Hematopoietic multipotent progenitor cell treated with erythropoietin and hydrocortisone succinate and interleukin-3 and kit ligand, for 4 days (in vitro differentiated cells): Measurements from ENCODE around the gene DIS3L2.

Source experiments
- DNase-seq: peaks from one replicate; pipeline ENCODE4 v3.0.0-alpha.2; 2015

The DIS3L2 gene, protein sequence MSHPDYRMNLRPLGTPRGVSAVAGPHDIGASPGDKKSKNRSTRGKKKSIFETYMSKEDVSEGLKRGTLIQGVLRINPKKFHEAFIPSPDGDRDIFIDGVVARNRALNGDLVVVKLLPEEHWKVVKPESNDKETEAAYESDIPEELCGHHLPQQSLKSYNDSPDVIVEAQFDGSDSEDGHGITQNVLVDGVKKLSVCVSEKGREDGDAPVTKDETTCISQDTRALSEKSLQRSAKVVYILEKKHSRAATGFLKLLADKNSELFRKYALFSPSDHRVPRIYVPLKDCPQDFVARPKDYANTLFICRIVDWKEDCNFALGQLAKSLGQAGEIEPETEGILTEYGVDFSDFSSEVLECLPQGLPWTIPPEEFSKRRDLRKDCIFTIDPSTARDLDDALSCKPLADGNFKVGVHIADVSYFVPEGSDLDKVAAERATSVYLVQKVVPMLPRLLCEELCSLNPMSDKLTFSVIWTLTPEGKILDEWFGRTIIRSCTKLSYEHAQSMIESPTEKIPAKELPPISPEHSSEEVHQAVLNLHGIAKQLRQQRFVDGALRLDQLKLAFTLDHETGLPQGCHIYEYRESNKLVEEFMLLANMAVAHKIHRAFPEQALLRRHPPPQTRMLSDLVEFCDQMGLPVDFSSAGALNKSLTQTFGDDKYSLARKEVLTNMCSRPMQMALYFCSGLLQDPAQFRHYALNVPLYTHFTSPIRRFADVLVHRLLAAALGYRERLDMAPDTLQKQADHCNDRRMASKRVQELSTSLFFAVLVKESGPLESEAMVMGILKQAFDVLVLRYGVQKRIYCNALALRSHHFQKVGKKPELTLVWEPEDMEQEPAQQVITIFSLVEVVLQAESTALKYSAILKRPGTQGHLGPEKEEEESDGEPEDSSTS

DNA sequence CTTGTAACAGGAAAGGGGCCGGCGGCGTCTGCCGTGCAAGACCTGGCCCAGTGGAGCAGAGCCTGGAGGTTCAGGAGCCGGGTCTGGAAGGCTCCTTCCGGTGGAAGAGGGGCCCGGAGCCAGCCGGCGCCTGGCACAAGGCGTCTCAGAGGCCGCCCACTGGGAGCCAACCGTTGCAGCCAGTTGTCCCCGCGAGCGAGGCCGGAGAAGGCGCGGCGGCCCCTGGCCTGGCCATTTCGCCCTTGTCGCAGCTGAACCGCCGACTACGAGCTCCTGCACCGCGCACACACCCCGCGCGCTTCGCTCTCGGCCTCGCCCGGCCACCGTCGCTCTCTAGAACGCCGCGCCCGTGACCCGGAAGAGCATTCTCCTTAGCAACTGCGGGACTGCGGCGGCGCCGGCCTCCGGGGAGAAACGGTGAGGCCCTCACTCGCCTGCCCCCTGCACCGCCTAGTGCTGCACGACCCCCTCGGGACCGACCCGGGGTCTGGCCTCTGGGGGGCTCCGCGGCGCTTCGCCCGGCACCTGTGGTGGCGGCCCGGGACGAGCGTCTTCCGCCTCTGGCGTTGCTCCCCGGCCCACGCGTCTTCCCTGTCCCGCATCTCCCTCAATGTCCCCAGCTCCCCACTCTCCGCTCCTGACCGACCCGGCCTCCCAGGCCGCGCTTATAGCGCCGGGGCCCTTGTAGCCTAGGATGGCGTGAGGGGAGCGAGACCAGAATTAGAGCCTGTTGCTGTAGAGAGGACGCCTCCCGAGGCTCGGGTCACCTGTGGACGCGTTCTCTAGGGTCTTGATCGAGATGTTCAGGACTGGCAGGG, at the start of gene DIS3L2:
DIS3L2 (plus strand) TSS at position 365 of the 818 bp plus-strand sequence. CDS start 53,215 bp downstream, outside the sequence.
- DNase-seq: peak; percentile 95

DNA sequence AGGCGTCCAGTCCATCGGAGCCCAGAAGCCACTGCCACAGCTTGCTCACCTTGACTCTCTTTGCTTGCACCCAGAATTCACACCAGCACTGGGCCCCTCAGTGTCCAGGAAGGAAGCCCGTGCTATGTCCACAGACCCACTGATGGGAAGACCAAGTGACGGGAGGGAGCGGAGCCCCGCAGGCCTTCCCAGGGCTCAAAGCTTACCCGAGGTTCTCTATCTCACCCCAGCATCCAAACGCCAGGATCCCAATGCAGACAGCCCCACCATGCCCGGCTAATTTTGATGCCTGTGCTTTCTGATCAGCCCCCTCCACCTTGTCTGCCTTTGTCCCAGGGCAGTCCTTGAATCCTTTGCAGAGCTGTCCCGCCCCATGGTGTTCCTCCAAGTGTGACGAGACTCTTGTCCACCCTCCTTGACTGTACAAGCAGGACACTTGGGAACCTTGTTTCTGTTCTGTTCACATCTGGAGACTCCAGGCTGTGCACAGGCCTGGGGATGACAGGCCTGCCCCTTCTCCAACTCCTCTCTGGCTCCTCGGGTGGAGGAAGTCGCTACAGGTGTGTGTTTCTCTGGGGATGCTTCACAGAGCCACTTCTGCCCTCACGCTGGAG, 47.3 kb upstream of the DIS3L2 start:
- DNase-seq: no peak

GRCh38 chr2:231917280-231918066, 44.0 kb upstream of the DIS3L2 start:
- DNase-seq: peak; percentile 72

GRCh38 chr2:231918501-231919330, 42.8 kb upstream of the DIS3L2 start:
- no peak for DNase-seq

DNA sequence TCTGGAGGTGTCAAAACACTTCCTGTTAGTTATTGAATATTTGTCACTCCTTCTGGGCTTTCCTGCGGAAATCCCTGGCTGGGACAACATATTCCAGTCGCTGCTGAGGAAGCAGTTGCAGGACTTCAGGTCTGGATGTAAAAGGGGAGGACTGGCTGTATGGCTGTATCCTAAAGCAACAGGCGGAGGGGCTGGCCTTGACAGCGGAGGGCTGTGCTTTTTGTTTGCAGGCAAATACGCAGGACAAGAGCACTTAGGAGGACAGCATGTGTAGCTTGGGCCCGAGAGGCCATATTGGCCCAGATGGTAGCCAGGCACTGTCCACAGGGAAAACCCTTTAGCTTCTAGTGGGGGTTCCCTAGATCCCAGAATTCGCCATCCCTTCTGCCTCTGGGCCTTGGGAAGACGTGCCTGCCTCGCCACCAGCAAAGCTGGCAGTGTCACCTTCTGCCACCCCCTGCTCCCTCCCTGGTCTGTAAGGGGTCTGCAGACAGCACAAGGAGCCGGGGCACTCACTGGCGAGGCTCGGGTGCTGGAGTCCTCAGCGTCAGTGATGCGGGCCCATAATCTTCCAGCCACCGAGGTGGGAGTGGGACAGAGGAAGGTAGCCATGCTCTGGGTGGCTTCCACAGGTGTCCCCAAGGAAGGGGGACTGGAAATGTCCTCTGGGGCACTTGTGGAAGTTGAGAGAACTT, 42.0 kb upstream of the DIS3L2 start:
- no peak for DNase-seq

- DNase-seq: no peak
These were observed 41.1 kb upstream of the DIS3L2 start for GRCh38 chr2:231920366-231920765.

DNA sequence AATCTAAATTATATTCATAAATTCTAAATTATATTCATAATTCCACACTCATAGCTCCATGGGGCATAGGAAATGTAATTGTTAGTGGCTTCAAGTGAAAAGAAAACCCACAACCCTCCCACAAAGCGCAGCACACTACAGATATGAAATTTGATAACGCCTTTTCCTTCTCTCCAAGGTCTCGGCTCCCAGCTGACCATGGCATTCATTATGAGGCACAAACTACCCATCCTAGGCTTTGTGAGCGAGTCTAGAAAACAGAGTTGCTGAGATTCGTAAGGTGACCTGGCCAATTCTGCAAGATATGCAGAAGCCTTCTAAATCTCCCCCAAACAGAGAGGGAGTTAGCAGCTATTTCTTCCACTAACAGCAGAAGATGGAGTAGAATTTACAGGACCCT, 40.7 kb upstream of the DIS3L2 start:
- DNase-seq: no peak

- no peak for DNase-seq
These were observed 39.1 kb upstream of the DIS3L2 start for GRCh38 chr2:231922311-231923009.

DNA sequence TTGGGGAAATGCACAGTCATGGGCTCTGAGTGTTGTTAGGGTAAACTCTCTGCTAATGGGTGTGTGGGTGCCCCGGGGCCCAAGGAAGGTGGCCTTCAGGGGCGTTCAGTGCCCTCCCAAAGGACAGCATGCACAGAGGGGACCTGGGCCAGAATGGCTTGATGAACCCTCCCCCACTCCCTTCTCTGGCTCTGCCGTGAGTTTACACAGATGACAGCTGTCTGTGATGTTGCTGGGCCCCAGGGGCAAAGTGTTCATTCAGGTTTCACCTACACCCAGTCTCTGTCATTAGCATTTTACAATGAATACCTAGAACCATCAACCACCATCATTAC, 38.5 kb upstream of the DIS3L2 start:
- DNase-seq: no peak

DNA sequence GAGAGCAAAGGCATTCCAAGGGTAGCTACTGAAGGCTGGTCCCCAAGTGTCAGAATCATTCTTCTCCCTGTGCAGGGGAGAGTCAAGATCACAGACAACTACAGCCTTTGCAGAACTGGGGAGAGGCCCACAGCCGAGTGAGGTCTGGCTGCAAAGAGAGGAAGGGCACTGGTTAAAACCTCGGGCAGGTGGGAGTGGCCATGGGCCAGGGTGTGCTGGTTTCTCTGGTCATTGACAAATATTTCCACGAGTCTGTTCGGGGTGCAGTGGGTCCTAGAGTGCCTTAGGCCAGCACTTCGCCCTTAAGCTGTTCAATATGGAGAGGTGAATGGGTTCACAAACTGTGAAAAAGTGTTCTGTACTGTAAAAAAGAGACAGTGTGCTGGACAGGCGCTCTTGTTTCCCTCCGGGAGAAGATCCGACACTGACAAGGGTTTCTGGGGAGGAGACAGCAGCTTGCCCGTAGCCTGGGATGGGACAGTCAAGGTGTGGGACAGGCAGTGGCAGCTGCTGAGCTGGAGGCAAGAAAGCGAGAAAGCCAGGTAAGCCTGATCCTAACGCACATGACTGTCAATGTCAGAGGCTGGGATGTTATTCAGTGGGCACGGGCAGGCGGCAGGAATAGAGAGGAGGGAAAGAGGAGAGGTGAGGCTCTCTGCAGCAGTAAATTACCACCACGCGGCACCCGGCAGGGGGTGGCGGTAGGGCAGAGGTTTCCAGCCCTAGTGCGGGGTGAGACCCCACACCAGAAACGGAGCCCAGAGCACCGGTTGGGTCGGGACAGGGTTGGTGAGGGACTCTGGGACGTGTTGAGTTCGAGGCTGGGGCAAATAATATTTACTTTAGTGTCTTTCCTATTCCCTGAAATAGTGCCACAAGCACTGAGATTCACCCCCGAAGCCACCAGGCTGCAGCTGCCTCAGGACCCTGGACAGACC, 37.3 kb upstream of the DIS3L2 start:
- DNase-seq: no peak

GRCh38 chr2:231924889-231925275, 36.6 kb upstream of the DIS3L2 start:
- no peak for DNase-seq

DNA sequence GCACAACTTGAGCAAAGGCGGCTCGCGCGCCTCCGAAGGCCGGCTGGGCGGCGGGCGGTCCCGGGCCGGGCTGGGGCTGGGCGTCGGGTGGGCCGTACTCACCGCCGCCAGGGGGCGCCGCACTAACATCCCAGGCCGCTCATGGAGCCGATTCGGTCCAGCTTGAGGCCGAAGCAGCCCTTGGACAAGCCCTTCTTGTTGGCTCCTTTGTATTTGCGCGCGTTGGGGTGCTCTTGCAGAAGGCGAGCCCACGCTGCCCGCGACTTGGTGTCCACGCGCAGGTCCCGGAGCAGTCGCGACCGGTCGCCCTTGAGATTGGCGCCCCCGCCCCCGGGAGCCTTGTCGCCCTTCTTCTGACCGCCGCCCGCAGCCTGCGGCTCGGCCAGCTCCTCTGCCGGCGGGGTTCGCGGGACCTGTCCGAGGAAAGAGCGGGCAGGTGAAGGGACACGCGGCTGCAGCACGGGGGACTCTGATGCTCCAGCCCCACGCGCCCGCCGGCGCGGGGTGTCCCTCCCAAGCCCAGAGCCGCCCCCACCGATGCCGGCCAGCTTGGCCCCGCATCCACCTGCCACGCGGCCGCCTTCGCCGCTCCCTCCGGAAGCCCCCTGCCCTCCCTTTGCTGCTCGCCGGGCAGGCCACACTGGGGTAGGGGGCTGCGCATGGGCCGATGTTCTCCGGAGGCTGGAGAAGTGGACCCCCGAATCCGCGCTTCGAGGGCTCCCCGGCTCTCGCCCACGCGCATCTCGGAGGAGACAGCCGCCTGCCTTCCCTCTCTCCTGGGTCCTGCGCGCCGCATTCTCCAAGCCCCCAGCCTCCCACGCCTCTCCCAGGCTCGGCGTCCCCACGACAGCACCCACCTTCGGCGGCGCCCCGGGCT, 36.0 kb upstream of the DIS3L2 start:
- DNase-seq: peak; percentile 87

- peak; percentile 84 for DNase-seq
These were observed 35.3 kb upstream of the DIS3L2 start, which contains the start of gene NPPC for GRCh38 chr2:231926180-231926741. Gene NPPC (minus strand): TSS chr2:231926396. CDS start chr2:231926249, 147 bp downstream.

GRCh38 chr2:231926761-231927565, 34.5 kb upstream of the DIS3L2 start:
- peak; percentile 58 for DNase-seq

GRCh38 chr2:231927566-231927890, 34.0 kb upstream of the DIS3L2 start:
- no peak for DNase-seq

GRCh38 chr2:231928481-231928880, 33.0 kb upstream of the DIS3L2 start:
- no peak for DNase-seq
